KBM-7 (cell line): ENCODE measurements around the gene GGTLC2.
"Not testable (repeated sequence)": the region's sequence is repeated elsewhere in the genome, so short reads cannot be mapped to it uniquely, and the experiment has no call there.

Source experiments
- DNase-seq: peaks from one replicate; pipeline ENCODE4 v3.0.0-alpha.2; 2015
- in situ Hi-C: fragments of 300-500 bp; cut with MboI; formaldehyde crosslinking; loops from 2 replicates; pipeline ENCODE4 v1.14.3; 2020; ENCODE audit warnings: low sequenced_read_pairs, low pct_unique_long_range_greater_than_20kb, mixed read lengths

The GGTLC2 gene

DNA sequence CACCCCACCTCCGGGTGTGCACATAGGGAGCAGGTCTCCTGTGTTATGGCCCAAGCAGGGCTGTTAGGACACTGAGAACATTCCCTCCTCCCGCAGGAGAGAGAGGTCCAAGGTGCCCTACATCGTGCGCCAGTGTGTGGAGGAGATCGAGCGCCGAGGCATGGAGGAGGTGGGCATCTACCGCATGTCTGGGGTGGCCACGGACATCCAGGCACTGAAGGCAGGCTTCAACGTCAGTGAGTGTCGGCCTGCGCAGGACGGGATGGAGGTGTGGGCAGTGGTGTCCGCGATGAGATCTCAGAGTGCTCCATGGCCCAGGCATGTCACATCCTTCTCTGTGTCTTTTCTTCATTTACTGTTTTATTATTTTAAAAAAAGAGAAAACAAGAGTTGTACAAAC, 12.2 kb upstream of the GGTLC2 start:
- in situ Hi-C loops, DNase-seq: not testable (repeated sequence)

DNA sequence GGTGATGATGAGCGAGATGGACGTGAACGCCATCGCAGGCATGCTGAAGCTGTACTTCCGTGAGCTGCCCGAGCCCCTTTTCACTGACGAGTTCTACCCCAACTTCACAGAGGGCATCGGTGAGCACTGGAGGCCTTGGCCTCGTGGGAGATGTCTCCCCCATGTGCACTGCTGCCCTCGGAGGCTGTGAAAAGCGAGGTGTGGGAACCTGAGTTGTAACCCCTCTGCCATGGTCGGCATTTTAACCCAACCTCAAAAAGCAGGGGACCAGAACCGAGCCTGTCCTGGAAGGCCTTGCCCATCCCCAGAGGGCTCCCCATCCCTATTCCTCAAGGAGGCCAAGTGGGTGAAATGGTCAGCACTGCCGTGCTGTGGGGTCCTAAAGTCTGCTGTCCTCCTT, 10.9 kb upstream of the GGTLC2 start:
- DNase-seq, in situ Hi-C loops: not testable (repeated sequence)

DNA sequence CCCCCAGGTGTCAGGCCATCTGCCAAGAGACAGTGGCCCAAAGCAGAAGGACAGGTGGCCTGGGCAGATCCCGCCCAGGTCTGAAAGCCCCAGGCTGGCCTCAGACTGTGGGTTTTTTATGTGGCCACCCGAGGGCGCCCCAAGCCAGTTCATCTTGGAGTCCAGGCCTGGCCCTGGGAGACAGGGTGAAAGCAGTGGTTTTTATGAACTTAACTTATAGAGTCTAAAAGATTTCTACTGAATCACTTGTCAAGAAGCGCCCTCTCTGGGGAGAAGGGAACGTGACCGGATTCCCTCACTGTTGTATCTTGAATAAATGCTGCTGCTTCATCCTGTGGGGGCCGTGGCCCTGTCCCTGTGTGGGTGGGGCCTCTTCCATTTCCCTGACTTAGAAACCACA, 8.2 kb upstream of the GGTLC2 start:
- peak; percentile 35 for DNase-seq
- in situ Hi-C loops, result not testable (repeated sequence)

- in situ Hi-C loops, DNase-seq: not testable (repeated sequence)
These were observed 6.1 kb upstream of the GGTLC2 start for GRCh38 chr22:22638313-22638712.

GRCh38 chr22:22642255-22642654, 2.2 kb upstream of the GGTLC2 start:
- DNase-seq, in situ Hi-C loops: not testable (repeated sequence)

DNA sequence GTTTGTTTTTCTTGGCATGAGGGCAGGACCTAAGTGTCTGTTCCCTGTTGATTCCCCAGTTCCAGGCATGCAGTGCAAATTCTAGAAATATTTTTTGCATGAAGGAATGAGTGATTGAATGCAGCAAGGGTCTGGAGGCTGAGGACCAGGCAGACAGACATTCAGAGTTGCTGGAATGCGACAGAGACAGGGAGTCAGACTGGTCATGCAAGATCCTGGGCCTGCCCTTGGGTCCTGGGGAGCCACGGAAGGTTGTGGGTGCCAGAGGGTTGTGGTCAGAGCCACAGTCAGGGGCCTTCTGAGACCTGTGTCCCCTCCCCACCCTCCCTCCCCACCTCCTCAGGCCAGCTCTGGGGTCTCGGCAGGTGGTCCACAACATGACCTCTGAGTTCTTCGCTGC, 1.6 kb downstream of the GGTLC2 start:
- in situ Hi-C loops, DNase-seq: not testable (repeated sequence)

GRCh38 chr22:22647952-22648351, 3.5 kb downstream of the GGTLC2 start:
- in situ Hi-C loops, DNase-seq: not testable (repeated sequence)

GRCh38 chr22:22648863-22649536, 4.6 kb downstream of the GGTLC2 start:
- in situ Hi-C loops, DNase-seq: not testable (repeated sequence)

DNA sequence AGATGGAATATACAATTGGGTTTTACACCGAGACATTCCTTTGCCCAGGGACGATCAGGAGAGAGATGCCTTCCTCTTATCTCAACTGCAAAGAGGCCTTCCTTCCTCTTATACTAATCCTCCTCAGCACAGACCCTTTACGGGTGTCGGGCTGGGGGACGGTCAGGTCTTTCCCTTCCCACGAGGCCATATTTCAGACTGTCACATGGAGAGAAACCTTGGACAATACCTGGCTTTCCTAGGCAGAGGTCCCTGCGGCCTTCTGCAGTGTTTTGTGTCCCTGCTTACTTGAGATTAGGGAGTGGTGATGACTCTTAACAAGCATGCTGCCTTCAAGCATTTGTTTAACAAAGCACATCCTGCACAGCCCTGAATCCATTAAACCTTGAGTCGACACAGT, 5.3 kb downstream of the GGTLC2 start:
- DNase-seq, in situ Hi-C loops: not testable (repeated sequence)

DNA sequence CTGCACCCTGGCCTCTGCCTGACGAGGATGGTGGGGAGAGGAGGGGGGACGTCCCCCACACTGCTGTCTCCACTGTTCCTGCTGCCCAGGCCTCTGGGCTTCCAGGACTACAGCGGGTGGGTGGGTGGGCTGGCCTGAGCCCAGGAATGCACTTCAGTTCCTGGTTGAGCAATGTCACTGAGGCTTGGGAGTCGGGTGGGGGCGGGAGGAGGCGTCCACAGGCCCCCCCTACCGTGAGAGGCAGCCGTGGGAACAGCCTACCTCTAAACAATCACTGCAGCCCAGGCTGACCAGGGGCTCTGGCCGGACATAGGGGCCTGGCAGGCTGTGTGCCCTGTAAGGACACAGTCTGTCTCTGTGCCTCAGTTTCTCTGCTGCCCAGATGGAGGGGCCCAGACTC, 6.0 kb downstream of the GGTLC2 start:
- in situ Hi-C loops, DNase-seq: not testable (repeated sequence)

DNA sequence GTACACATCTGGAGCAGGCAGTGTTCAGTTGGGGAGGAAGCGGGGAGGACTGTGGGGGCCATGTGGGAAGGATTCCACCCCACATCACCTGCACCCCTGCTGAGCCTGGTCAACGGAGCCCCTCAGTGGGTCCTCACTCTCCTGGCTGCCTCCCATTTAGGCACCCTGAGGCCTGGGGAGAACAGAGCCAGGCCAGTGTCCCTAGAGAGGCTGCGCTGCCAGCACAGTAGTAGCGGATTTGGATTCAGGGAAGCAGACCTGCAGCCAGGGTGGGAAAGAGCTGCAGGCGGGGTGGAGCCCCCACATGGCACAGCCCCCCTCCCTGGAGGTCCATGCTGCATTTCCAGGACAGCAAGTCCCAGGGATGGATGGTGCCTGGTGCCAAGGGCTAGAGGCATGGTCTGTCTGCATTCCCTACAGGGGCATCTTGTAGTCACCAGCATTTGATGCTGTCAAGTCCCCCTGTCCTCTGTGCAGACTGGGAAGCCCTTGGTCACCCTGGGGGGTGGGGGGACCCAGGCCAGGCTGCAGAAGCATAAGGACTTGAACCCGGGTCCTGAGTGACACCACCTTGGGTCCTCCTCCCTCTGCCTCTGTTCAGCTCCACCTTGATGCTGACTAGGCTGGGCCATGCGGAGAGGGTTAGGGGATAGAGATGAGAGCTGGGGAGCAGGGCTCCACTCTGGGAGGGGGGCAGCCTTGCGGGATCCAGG, 6.5 kb downstream of the GGTLC2 start:
- DNase-seq, in situ Hi-C loops: not testable (repeated sequence)

GRCh38 chr22:22651593-22651992, 7.2 kb downstream of the GGTLC2 start:
- peak; percentile 26 for DNase-seq
- in situ Hi-C loops, result not testable (repeated sequence)

- in situ Hi-C loops, DNase-seq: not testable (repeated sequence)
These were observed 7.7 kb downstream of the GGTLC2 start for GRCh38 chr22:22652102-22652501.

DNA sequence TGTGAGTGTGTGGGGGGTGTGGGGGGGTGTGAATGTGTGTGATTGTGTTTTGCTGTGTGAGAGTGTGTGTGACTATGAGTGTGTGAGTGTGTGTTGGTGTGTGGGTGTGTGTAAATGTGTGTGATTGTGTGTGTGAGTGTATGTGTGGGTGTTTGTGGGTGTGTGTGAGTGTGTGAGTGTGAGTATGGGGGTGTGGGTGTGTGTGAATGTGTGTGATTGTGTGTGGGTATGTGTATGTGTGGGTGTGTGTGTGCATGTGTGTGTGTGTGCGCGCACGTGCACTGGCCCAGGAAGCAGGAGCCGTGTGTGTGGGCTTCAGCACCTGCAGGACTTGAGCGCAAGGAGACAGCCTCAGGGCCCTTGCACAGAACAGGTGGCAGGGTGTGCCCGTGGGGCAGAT, 8.2 kb downstream of the GGTLC2 start:
- in situ Hi-C loops, DNase-seq: not testable (repeated sequence)

DNA sequence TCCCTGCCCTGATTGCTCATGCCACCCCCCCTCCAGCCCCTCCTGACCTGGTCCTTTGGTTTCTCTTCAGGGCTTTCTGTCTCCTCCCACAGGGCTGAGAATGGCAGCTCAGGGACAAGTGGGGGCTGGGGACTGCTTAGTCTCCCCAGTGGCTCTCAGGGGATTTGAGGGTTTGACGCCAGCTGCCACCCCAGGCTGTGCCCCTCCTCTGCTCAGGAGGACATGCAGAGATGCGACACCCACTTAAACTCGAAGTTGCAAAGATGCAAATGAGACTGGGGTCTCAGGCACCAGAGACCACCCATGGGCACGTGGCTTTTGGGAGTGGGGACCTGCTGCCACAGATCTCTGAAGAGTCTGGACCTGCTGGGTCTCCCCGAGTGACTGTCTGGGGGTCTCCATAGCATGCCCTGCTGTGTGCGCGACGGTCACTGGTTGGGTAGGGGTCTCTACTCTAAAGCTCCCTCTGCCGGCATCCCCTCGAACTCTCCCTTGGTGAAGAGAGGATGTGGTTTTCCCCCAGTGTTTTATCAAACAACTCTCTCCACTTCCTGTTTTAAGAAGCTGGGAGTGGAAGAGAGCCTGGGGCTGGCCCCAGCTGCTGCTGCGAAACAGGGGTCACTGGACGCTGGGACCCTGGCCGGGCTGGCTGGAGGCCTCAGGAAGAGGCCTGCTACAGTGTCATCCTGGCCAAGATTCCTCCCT, 9.4 kb downstream of the GGTLC2 start:
- peak; percentile 59 for DNase-seq
- in situ Hi-C loops, result not testable (repeated sequence)

DNA sequence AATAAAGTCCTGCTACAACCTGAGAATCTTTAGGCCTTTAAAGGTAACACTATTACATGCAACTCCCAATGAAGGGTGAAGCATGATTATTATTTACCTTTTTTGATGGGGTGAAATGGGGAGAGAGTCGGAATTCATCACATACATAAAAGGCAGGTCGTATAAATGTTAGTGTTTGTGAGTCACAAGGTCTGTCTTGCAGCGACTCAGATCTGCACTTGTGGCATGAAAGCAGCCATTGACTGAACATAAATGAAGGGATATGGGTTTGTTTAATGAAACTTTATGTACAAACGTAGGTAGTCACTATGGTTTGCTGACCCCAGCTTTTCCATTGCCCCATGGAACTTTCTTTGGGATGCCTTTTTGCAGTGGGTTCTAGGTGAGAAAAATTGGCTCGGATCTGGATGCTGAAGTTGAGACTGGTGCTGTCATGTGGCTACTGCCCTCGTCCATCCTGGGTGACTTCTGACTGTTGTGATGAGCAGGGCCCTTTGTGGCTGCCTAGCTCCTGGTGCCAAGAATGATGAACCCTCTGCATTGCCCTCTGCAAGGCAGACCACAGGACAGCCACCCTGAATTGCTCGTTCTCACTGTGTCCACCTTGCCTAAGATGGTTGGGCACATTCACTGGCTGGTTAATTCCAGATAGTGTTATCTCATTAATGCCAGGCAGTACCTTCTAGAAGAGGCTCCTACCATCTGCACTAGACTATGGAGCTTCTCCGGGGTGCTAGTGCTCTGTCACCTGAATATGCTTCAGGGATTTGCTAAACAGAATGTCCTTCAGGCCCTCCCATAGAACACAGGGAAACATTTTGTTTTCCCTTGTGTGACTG, 11.3 kb downstream of the GGTLC2 start:
- in situ Hi-C loops, result no loop called here
- no peak for DNase-seq

GRCh38 chr22:22657712-22658111, 13.3 kb downstream of the GGTLC2 start:
- in situ Hi-C loops, result no loop called here
- DNase-seq, result no peak

DNA sequence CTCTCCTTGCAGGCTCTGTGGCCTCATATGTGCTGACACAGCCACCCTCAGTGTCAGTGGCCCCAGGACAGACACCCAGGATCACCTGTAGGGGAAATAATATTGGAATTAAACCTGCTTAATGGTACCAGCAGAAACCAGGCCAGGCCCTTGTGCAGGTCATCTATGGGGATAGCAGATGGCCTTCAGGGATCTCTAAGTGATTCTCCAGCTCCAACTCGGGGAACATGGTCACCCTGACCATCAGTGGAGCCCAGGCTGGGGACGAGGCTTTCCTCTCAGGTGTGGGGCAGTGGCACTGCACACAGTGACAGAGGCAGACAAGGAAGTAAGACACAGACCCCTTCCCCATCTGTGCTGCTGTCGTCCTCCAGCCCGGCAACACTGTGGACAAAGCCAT, 16.9 kb downstream of the GGTLC2 start:
- DNase-seq, result no peak
- in situ Hi-C loops, result no loop called here

- DNase-seq, result no peak
- in situ Hi-C loops, result no loop called here
These were observed 17.7 kb downstream of the GGTLC2 start for GRCh38 chr22:22662095-22662494.
